Fibroblast of lung (primary cell): Measurements from ENCODE around the gene OLA1.

Experiments
- CTCF ChIP-seq, 2 donors: IDR thresholded peaks in 1 of 2; conservative IDR thresholded peaks in 1 of 2; 1 replicate in 1 of 2; 2 replicates in 1 of 2; pipeline ENCODE4 v1.5.1; 2011 to 2012; ENCODE audit warnings: low read length in 2 of 2, control low read depth in 1 of 2, inconsistent platforms in 1 of 2, low read depth in 1 of 2, mild to moderate bottlenecking in 1 of 2
- EZH2 ChIP-seq: IDR thresholded peaks from 2 replicates; pipeline ENCODE4 v1.5.1; 2012; ENCODE audit warnings: low read length, control low read depth, mild to moderate bottlenecking; ENCODE audit errors: missing control alignments

DNA sequence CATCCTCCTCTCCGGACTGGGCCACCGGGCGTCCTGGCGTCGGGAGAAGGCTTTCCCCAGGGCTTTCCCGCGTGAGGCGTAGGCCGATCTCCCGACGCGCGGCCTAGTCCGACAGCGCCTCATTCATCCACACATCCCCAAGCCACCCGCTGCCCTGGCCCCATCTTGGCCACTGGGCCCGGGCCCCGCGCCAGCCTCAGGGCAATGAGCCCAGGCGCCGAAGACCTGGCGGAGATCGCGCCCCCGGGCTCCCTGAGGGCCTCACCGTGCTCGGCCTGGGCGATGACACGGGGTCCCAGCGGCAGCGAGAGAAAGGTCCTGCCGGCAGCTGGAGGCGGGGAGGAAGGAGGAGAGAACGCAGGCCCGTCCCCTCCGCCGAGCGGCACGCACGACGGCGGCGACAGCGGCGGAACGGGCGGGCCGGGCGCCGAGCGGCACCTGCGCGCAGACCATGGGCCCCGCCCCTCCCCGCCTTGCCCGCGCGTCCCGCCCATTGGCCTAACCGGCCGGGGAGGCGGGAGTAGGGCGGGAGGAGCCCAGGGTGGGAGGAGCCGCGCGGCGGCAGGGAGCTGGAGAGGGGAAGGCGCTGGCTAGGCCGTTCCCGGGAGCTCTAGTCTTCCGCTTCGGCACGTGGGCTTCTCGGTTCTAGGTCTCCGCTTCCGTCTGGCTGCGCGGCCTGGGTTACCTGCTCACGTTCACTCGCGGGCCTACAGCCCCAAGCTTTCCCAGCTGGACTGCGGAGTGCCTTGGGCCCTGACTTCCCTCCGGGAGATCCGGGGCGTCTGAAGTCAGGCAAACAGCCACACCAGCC lies at the start of gene OLA1:
- TF ChIP-seq CTCF (conservative IDR thresholded peaks at IDR 0.05 in 1 of 2, IDR thresholded peaks at IDR 0.05 in 1 of 2; ENCODE audit: low read depth in 1 of 2, low read length in 2 of 2), result no peak
- TF ChIP-seq EZH2, result no peak
